ENCODE data around the gene INSRR.

INSRR gene

DNA sequence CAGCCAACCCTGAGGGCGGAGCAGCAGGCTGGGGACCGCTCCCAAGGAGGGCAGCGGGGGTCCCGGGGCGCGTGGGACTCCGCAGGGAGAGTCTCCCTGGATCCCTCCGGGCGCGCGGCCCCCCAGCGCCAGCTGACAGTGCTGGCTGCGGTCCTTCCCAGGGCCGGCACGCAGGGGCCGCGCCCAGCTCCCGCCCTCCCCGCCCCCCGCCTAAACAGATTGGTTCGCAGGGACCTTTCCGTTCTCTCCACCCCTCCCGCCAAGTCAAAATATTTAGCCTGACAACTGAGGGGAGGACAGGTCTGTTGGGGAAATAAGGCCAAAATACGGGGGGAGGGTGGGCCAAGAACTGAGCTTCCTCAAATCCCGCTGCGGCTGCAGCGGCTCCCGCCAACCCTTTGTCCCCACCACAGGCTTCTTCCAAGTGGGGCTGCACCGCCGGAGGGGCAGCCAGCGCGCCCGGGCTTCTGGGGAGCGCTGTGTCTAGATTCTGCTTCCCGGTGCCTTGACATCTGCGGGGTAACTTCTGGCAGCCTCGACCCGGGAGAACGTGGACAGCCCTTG, at the start of gene INSRR:
Gene INSRR, minus strand, starts transcription at position 159 of the 564 bp plus-strand sequence. CDS start 496 bp downstream, outside the sequence.
- no peak for DNase-seq

DNA sequence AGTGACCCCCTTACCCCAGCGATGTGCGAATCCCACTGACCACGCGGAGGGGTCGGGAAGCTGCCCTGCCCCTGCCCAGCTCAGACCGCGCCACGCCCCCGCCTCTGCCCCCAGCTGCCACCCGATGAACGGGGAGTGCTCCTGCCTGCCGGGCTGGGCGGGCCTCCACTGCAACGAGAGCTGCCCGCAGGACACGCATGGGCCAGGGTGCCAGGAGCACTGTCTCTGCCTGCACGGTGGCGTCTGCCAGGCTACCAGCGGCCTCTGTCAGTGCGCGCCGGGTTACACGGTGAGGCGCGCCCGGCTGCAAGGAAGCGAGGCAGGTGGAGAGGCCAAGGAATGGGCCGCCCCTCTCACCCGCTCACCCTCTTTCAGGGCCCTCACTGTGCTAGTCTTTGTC, 49.6 kb upstream of the INSRR start:
- no peak for DNase-seq

DNA sequence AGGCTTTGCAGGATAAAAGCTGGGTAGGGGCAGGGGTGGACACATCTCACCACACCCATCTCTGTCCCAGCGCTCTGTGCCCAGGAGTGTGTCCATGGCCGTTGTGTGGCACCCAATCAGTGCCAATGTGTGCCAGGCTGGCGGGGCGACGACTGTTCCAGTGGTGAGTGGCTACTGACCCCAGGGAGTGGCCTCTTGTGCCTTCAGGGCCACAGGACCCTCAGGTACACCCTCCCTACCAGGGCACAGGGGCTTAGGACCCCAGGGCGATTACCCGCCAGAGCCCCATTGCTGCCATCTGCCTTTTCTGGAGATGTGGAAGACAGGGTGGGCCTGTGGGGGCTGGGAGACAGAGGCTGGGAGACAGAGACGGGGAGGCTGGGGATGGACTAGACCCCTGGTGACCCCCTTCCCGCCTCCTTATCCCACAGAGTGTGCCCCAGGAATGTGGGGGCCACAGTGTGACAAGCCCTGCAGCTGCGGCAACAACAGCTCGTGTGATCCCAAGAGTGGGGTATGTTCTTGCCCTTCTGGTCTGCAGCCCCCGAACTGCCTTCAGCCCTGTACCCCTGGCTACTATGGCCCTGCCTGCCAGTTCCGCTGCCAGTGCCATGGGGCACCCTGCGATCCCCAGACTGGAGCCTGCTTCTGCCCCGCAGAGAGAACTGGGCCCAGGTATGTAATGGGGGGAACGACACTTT, 47.4 kb upstream of the INSRR start:
- no peak for DNase-seq

DNA sequence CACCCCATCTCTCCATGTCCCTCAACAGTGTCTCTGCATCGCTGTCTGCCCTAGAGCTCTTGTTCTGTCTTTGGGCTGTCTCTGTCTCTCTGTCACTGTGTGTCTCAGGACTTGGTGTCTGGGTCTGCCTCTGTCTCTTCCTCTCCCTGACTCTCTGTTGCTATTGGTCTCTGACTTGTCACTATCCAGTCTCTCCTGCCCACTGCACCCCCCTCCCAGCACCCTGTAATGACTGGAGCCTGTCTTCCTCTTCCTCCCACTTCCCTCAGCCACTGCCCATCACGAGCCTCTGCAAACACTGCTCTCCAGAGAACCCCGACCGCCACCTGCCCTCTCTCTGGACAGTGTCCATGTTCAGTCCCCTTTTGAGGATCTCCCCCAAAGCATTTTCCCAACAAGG, 46.7 kb upstream of the INSRR start:
- DNase-seq: no peak

DNA sequence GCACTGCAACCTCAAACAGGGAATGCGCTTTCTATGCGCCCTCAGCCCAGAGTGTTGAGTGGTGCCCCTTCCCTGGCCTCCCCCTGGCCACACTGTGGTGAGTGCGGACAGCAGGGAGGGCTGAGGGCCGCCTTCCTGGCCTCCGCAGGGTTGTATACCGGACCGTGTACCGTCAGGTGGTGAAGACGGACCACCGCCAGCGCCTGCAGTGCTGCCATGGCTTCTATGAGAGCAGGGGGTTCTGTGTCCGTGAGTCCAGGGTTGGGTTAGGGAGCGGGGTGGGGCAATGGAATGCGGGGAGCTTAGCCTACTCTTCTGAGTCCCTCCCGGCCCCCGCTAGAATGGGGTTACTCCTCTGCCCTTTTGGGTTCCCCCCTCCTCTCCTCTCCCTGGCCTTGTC, 46.3 kb upstream of the INSRR start:
- DNase-seq: no peak

DNA sequence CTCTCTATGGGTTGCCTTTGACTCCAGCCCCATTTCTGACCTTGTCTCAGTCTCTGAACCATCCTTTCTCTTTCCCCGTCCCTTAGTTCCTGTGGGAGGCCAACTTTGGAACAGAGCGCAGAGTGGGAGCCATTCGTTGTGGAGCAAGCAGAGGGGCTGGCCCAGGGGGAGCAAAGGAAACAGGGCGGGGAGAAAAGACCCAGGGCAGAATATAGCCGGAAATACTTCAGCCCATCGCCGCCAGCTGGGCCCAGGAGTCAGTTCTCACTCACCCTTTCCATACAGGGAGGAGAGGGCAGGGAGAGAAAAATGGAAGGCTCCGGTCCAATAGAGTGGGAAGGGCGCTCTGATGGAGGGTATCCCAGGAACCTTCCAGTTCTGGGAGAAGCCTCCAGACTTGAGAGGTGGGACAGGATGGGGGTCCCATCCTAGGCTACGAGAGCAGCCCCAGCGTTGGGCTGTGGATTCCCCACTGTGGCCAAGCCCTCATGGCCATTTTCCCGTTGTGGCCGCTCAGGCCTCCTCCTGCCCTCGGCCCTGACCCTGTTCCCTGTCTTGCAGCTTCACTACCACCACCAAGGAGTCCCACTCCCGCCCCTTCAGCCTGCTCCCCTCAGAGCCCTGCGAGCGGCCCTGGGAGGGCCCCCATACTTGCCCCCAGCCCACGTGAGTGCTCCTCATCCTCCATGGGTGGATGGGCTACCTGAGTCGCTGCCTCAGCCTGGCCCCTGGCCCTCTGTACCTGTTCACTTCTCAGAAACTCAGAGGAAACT, 45.5 kb upstream of the INSRR start:
- DNase-seq: no peak

DNA sequence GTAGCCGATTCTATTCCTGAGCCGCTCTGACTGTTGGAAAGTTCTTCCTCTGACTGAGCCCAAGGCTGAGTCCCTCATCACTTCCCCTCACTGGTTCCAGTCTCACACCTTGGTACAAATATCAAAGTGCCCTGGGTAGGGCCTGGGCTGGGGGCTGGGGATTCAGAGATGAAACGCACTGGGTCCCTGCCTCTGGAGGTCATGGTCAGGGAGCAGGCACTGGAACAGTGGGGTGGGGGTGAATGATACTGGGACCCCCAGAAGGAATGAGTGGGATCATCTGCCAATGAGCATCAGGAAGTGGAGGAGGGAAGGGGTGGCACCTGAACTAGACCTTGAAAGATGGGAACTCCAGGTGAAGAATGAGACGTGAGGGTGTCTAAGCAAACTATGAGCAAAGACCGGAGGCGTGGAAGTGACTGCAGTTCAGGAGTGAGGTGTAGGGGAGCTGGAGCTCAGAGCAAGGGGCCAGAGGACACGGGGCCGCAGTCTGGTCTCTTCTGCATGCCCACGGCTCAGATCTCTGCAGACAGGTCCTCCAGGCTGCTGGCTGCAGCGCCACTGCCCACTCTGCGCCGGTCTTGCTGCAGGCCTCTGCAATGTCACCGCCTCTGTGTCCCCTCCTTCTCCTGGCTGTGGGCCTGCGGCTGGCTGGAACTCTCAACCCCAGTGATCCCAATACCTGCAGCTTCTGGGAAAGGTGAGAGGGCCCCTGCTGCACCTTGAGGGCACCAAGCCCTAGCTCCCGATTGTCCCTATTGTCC, 44.6 kb upstream of the INSRR start:
- no peak for DNase-seq

DNA sequence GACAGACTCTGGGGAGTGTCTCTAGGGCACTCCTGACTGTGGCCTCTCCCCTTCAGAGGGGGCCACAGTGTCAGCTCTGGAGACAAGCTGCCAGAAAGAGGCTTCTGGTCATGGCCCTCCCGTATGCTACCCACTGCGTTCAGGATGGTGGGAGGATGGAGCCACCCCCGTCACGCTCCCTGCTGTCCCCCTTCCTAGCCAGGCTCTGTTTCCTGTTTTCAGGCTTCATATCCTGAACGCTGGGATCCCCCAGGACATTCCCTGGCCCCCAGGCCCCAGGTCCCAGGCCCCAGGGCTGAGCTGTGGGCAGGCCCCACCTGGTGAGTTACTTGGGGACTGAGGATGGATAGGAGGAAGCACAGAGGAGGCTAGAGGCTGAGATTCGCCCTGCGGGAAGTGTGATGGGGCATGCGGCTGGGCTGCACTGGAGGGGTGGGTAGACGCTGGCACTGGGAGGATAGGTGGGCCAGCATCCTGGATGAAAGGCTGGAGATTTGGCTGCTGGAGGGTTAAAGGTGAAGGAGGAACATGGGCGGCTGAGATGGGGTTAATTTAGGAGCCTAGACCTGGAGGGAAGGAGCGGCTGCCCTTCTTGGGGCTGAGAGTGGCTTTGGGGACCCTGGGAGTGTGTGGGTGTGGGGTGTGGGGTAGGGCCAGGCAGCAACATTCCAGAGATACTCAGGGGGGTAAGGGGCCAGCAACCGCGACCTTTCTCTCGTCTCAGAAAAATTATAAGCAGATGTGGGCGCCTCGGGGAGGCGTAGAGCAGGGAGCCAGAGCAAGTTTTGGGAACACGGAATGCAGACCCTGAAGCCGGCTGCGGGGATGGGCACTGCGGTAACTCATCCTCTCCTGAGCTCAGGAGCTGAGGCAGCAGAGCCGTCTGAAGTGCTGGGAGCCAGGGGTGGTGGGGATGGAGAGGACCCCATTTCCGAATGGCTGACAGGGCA, 43.3 kb upstream of the INSRR start:
- no peak for DNase-seq

DNA sequence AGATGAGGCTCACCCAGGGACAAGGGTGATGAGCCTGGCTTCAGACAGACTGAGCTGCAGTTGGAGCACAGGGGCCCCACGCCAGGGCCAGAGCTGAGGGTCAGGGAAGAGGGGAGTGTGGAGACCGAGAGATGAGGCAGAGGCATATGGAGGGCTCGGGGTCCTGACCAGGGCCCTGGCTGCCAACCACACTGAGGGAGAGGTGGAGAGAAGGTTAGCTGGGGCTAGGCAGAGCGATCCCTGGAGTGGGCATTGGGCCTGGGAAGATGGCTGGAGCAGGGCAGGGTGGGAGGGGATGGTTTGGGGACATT, 42.6 kb upstream of the INSRR start:
- no peak for DNase-seq

DNA sequence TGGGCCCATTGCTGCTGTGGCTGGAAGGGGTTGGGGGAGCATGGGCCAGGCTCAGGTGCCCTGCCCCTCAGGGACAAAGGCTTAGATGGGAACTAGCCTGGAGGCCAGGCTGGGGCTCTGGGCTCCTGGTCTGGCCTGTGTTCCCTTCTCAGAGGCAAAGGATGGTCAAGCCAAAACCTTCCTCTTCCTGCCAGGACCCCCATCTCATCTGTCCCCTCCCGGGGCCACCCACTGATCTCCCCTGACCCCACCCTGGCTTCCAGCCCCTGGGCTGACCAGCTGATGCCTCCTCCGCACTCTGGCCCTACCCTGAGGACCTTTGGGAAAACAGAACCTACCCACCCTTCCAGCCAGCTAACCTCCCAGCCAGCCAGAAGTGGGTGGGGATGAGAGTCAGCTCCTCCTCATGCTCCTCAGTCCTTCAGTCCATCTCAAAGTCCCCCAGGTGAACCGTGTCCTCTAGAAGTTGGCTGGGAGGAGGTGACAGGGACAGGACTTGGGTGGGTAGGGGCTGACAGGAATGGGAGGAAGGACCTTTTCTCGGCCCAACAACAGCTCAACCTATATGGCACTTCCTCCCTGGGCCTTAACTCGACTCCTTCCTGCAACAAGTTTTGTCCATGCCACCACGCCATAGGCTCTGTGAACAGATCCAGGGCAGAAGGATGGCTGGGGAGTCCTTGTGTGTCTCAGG, 42.1 kb upstream of the INSRR start:
- DNase-seq: no peak

DNA sequence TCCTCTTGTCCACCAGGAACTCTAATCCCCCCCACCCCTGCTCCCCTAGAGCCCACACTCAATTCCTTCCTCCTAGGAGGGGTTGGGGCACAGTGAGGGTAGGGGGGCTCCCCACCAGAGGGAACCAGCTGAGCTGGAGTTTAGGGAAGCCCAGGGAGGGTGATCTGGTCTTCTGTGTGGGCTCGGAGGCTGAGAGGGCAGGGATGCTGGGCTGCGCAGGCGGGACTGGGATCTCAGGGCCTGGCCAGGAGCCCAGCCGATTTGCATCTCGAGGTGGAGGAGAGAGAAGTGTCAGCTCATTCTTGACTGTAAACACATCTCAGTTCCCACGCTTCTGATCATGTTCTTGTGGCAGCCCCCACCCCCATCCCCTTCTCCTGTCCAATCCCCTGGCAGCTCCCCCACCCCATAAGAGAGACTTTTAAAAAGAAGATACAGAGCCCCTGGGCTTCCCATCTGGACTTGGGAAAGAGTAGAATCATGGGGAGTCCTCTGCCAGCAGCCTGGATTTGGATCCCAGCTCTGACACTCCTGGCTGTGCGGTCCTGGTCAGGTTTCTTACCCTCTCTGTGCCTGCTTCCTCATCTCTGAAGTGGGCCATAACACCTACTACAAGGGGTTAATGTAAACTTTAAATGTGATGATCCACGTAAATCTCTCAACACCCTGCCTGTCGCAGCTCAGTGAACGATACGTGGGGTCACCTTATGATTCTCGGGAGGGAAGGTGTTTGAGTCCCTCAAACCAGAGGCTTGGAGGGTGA, 41.2 kb upstream of the INSRR start:
- DNase-seq: no peak

DNA sequence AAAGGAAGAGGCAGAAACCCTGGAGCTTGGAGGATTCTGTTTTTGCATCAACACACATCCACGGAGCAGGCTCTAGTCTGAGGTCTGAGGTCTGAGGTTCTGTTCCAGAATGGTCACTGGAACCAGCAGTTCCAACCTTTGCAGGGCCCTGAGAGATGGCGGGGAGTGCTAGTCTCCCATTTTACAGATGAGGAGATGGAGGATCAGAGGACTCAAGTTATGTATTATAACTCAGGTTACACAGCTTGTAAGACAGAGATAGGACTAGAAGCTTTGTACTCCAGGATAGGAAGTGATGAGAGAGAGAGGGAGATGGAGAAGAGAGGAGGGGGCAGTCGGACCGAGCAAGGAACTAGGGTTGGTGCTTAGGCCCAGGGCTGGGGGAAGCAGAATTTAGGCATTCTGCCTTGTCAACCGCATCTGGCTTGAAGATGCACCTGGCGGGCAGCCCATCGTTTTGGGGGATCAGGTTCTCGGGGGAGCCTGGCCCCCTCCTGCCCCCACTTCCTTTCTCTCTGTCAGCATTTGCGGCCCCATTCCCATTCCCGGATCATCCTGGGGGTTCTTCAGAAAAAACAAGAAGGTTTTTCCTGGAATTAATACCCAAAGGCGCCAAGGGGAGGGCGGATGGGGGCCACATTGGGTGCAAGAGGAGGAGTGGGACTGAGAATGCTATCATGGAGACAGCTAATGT, 40.2 kb upstream of the INSRR start:
- no peak for DNase-seq

DNA sequence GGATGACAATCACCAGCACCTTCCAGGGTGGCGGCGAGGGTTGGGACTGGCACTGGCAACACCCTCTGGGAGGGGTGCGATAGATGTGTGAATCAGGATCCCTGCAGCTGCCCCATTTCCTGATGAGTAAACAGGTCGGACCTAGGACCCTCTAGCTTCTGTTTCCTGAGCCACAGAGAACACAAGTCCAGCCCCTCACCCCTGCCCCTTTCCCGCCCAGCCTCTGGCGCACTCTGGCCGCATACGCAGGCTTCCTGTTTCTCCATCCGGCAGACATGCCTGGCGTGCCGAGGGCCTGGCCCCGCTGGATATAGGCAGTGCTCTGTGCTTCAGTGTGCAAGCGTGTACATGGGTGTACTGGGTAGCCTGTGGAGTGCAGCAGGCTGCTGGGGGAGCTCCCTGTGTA, 39.2 kb upstream of the INSRR start:
- DNase-seq: no peak

DNA sequence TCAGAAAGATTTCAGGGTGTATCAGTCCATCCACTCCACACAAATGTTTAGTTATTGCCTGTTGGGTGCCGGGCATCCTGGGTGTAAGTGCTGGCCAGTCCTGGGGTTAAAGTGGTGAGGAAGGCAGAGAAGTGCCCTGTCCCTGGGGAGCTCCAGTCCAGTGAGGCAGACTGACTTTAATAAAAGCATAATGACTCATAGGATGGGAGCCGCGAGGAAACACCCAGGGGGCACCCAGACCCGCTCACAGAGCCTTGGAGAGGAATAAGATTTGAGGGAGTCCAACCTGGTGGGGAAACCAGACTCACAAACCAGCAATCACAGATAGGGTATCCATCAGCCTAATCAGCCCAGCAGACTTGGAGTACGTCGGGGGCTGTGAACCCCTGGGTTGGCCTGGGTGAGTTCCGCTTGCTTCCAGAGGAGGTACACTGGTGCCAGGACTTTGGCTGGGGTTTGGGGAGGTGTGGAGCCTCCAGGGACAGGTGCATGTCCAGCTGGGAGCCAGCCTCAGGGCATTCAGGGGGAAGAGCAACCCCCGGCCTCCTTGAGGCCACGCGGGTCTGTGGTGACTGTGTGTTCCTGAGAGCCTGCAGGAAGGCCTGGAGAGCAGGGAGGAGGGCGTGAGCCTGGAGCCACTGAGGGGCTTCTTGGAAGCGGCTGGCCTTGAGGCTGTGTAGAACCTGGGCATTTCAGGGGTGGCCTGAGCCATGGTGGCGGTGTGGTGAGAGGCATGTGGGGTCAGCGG, 38.3 kb upstream of the INSRR start:
- no peak for DNase-seq

DNA sequence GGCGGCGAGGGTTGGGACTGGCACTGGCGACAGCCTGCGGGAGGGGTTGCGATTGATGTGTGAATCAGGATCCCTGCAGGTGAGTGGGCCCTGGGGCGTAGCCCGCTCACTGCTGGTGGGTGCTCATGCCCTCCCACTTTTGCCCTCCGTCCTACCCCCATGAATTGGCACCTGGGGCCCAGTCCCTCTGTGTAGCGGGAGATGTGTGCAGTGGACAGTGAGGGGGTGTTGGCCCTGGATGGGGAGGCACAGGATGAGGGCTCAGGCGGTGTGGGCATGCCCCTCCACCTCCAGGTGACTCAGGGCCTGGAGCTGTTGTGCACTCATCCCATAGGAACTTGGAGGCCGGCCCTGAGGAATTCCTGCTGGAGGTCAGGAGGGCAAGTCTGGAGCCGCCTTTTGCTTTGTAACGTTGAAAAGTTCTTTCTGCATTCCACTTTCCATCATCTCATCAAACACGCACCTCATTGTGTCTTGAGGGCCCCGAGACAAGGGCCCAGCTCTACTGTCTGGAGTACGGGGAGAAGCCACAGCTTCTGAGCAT, 37.6 kb upstream of the INSRR start:
- DNase-seq: no peak

DNA sequence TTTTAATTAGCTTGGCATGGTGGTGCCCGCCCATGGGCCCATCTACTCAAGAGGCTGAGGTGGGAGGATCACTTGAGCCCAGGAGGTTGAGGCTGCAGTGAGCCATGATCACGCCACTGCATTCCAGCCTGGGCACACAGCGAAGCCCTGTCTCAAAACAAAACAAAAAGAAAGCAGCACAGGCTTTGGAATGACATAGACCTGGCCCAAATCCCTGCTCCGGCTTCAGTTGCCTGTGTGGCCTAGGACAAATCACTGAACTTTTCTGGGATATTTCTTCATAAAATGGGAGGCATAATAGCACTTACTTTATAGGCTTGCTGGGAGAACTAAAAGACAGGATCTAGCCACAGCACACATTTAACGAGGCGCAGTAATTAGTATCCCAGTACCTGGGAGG, 37.0 kb upstream of the INSRR start:
- DNase-seq: no peak

DNA sequence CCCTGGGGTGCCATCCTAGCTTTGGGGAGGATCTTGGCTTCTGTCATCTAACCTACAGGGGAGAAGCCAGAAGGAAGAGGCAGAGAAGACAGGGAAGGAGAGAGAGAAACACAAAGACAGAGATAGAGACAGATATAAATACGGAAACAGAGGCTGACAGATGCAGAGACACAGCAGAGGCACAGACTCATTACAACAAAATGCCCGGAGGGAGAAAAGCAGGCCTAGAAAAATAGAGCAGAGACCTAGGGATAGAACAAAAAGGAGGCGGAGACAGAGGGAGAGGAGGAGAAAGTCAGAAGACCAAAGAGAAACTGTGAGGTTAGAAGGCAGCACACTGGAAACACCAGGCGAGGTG, 36.5 kb upstream of the INSRR start:
- no peak for DNase-seq

DNA sequence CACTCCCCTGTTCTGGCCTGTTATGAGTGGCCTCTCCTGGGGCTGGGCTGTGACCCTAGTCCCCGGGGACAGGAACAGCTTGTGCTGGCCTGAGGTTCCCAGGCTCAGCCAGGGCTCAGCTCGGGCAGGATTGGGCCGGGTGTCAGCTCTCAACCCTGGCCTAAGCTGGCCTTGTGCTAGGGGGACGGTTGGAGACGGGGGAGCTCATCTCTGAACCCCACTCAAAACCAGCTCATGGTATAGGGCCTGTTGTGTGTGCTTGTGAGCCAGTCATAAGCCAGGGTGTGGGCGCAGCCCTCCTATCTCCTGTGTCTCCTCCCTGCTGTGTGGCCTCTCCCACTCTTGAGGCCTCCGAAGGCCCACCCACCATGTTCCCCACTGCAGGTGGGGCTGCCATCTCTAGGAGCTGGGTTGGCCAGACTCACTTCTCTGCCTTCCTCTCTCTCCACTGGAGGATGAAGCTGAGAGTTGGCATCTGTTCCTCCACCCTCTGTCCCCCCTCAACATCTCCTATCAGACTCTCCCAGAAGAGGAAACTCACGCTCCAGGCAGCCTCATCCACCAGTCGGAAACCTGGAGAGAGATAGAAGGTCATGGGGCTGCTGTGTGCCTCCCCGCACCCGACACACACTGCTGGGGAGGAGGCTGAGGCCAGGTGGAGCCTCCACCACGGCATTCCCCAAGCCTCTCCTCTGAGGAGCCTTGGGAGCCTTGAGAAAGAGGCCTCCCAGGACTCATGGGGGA, 36.0 kb upstream of the INSRR start:
- no peak for DNase-seq

DNA sequence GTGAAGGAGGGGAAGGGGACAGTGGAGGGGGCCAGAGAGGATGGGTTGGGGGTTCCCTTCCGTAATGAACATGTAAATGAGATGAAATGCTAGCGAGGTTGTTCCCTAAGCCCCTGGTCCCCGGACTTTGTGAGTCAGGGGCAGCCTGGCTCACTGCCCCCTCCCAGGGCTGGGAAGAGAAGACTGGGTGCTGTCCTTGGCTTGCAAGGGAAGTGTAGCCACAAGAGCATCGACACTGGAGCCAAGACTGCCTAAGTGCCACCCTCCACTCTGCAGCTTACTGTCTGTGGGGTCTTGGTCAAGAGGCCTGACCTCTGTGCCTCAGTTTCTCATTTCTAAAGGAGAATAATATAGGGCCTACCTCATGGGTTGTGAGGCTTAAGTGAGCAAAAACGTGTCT, 35.1 kb upstream of the INSRR start:
- no peak for DNase-seq

Data from activated CD4-positive, alpha-beta T cell treated with anti-CD3 and anti-CD28 coated beads, Interleukin-2, Interleukin-6, amounts not matched to agents 100 ng/mL and 50 ng/mL, durations not matched to agents 16 hours and 8 hours (primary cell).